Motor neuron (in vitro differentiated cells): ENCODE measurements around the gene ESAM. TPM values are rescaled to one million over a fixed set of nuclear protein-coding genes. Genes with fewer than 3 reads are reported as not detected.

Experiments used
- ATAC-seq, 8 experiments: fragments of 200-7000 bp; cut with Tn5 transposase; replicated peaks in 6 of 8; 2 replicates each; pipeline ENCODE4 v1.8.0; 2021; ENCODE audit warnings: mild to moderate bottlenecking in 8 of 8, moderate library complexity in 8 of 8
- H3K27ac ChIP-seq, 2 donors: fragments of 250-450 bp; sonication (Bioruptor Pico); 2 replicates each; pipeline ENCODE4 v1.9.0; 2021; ENCODE audit warnings: antibody characterized with exemption in 2 of 2, mild to moderate bottlenecking in 2 of 2, moderate library complexity in 1 of 2
- H3K4me1 ChIP-seq, 2 donors: fragments of 250-450 bp; sonication (Bioruptor Pico); replicated peaks in 1 of 2; 2 replicates each; pipeline ENCODE4 v1.6.1; 2021; ENCODE audit warnings: antibody characterized with exemption in 2 of 2, mild to moderate bottlenecking in 2 of 2, moderate library complexity in 1 of 2
- H3K4me3 ChIP-seq, 5 donors: fragments of 250-450 bp; sonication (Bioruptor Pico); 2 replicates each; pipeline ENCODE4 v1.9.0; 2021; ENCODE audit warnings: antibody characterized with exemption in 5 of 5, mild to moderate bottlenecking in 5 of 5, moderate library complexity in 4 of 5
- WGBS, 10 experiments: fragments of 450-650 bp; shearing (Covaris generic); methylation state at CpG; one replicate each; pipeline ENCODE4 v1.0.0; 2022; 5-methylcytosine and 5-hydroxymethylcytosine counted together
- in situ Hi-C, 9 experiments: fragments of 400-800 bp; cut with MboI; loops; one replicate each; pipeline ENCODE4 v1.15.0; 2021; ENCODE audit warnings: low sequenced_read_pairs in 9 of 9, low pct_unique_long_range_greater_than_20kb in 2 of 9; ENCODE audit not compliant: unreplicated experiment in 9 of 9
- total RNA-seq, 8 experiments: library from RNA; unstranded; fragments of 300-600 nt; gene quantifications; 2 replicates each; pipeline versions ENCODE4 v1.2.3 to v1.2.4, GENCODE V29; 2022

The ESAM gene
- total RNA-seq, 8 experiments from 2014 or later, result 0.11 to 9.3 (median 0.67) TPM

DNA sequence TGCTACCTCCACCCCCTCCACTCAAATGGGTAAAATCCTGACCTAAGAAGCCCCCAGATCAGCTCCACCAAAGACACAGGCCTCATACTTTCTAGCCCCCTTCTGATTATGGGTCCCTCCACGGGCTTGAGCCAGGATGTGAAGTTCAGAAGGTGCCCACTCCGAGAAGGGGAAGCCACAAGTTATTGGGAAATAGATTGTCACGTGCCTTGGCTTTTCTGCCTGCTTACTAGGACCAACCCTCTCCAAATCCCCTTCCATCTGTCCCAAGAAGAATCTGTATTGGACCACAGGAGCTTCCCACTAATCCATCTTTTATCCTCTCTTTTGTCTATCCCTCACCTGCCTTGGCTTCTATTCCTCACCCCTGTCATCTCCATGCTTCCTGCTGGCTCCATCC lies 25.4 kb downstream of the ESAM start:
- H3K27ac ChIP-seq, result no peak overlapping the region
- peaks cover 7 to 16% of the 10 kb centered on the region in 2 donors for H3K4me1 ChIP-seq
- ATAC-seq, result no peak
- H3K4me3 ChIP-seq, result no peak overlapping the region
- in situ Hi-C loops, result no loop called here
- WGBS, 10 experiments, result 45 to 83% (median 77%) methylated on average over 1 to 3 of the region's 3 CpGs; no CpG with 5 or more reads in 4 of the 10 experiments

- Histone ChIP-seq H3K4me3 (no peak overlapping the region), H3K27ac (no peak overlapping the region), H3K4me1 (peaks cover 2 to 13% of the 10 kb centered on the region in 2 donors)
- 42 to 100% (median 88%) methylated on average over 1 to 4 of the region's 4 CpGs; no CpG with 5 or more reads in 2 of the 10 experiments for WGBS, 10 experiments
- no peak for ATAC-seq
- in situ Hi-C loops, result no loop called here
Measured at GRCh38 chr11:124732230-124732629, 29.9 kb downstream of the ESAM start.

GRCh38 chr11:124729571-124729970 lies 32.5 kb downstream of the ESAM start:
- Histone ChIP-seq H3K27ac (no peak overlapping the region), H3K4me3 (no peak overlapping the region), H3K4me1 (peaks cover 19 to 31% of the 10 kb centered on the region in 2 donors)
- 20 to 100% (median 92%) methylated on average over 1 to 2 of the region's 4 CpGs; no CpG with 5 or more reads in 3 of the 10 experiments for WGBS, 10 experiments
- in situ Hi-C loops, result no loop called here
- ATAC-seq, result no peak

DNA sequence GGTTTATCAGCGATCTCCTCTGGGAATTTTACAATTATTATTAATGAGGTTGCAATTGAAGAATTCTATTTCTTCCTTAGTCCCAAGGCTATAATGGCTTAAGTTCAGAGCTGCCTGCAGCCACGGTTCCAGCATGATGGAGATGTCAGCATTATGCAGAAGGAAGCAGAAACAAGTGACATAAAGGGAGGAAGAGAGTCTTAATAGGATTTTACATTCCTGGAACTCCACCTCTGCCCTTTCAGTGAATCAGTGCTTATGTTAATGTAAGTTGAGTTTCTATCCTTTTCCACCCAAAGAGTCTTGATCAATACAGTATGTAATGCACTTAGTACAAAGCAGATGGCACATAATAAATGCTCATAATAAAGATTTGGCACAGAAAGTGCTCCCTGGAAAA lies 34.0 kb downstream of the ESAM start:
- WGBS, 10 experiments, result 0 to 65% (median 56%) methylated on average over 1 to 2 of the region's 2 CpGs; no CpG with 5 or more reads in 1 of the 10 experiments

GRCh38 chr11:124727474-124727873 lies 34.6 kb downstream of the ESAM start:
- ATAC-seq, result peak in 4 of 8 experiments; percentile 13 to 61 (median 57)
- Histone ChIP-seq H3K4me1 (peaks cover 27 to 38% of the 10 kb centered on the region in 2 donors), H3K4me3 (no peak overlapping the region), H3K27ac (peak overlapping the region in 1 of 2 donors; percentile 10)
- 7 to 100% (median 64%) methylated on average over 1 to 4 of the region's 4 CpGs; no CpG with 5 or more reads in 2 of the 10 experiments for WGBS, 10 experiments
- in situ Hi-C loops, result no loop called here

More for the DNA sequence above, 34.0 kb downstream of the ESAM start:
- H3K4me1 ChIP-seq, result peaks cover 27 to 38% of the 10 kb centered on the region in 2 donors
- in situ Hi-C loops, result no loop called here
- ATAC-seq, result peak in 3 of 8 experiments; percentile 42 to 80 (median 80)
- H3K27ac ChIP-seq, result peak overlapping the region in 1 of 2 donors; percentile 10
- no peak overlapping the region for H3K4me3 ChIP-seq

DNA sequence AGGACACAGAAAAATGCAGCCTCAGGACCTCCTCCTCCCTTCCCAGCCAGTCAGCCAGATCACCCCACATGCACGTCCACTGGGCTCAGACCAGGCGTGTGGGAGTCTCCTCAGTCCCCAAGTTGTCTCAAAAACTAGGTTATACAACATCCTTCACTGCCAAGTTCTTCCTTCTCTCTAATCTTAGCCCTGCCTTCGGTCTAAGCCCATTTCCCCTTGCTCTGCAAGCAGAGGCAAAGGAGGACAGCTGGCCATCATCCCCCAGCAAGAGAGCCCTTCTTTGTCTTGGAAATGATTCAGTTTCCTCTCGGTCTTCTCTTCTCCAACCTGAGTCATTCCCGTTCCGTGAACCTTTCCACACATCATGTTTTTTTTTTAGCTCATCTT lies 36.4 kb downstream of the ESAM start:
- H3K4me1 ChIP-seq, result peaks cover 33 to 38% of the 10 kb centered on the region in 2 donors
- H3K4me3 ChIP-seq, result no peak overlapping the region
- H3K27ac ChIP-seq, result no peak overlapping the region
- in situ Hi-C loops, result no loop called here
- WGBS, 10 experiments, result 4 to 40% (median 22%) methylated on average over 1 to 4 of the region's 6 CpGs; no CpG with 5 or more reads in 2 of the 10 experiments
- peak in 2 of 8 experiments; percentile 3 to 4 for ATAC-seq

GRCh38 chr11:124724979-124725718 lies 36.9 kb downstream of the ESAM start:
- Histone ChIP-seq H3K27ac (peak overlapping the region in 1 of 2 donors; percentile 28), H3K4me3 (no peak overlapping the region), H3K4me1 (peaks cover 33 to 41% of the 10 kb centered on the region in 2 donors)
- ATAC-seq, result peak in 7 of 8 experiments; percentile 5 to 88 (median 82)
- in situ Hi-C loops, result no loop called here
- WGBS, 10 experiments, result 19 to 34% (median 27%) methylated on average over 2 to 7 of the region's 14 CpGs; no CpG with 5 or more reads in 2 of the 10 experiments

- H3K4me1 ChIP-seq, result peaks cover 45 to 52% of the 10 kb centered on the region in 2 donors
- in situ Hi-C loops, result no loop called here
- no peak overlapping the region for H3K4me3 ChIP-seq
- peak in 1 of 8 experiments; percentile 11 for ATAC-seq
- WGBS, 10 experiments, result 0 to 83% (median 57%) methylated on average over 1 to 4 of the region's 6 CpGs; no CpG with 5 or more reads in 6 of the 10 experiments
- H3K27ac ChIP-seq, result no peak overlapping the region
Measured at GRCh38 chr11:124722176-124722575, 39.9 kb downstream of the ESAM start.

GRCh38 chr11:124719534-124719933 lies 42.6 kb downstream of the ESAM start:
- ATAC-seq, result peak in 2 of 8 experiments; percentile 21 to 52
- in situ Hi-C loops, result no loop called here
- no peak overlapping the region for H3K27ac ChIP-seq
- WGBS, 10 experiments, result 0 to 60% (median 35%) methylated on average over 1 to 2 of the region's 2 CpGs; no CpG with 5 or more reads in 4 of the 10 experiments
- peaks cover 27 to 35% of the 10 kb centered on the region in 2 donors for H3K4me1 ChIP-seq
- no peak overlapping the region for H3K4me3 ChIP-seq

GRCh38 chr11:124718801-124719200 lies 43.3 kb downstream of the ESAM start:
- Histone ChIP-seq H3K27ac (no peak overlapping the region), H3K4me1 (peaks cover 21 to 28% of the 10 kb centered on the region in 2 donors), H3K4me3 (no peak overlapping the region)
- in situ Hi-C loops, result no loop called here
- 13 to 100% (median 52%) methylated on average over 1 to 10 of the region's 14 CpGs; no CpG with 5 or more reads in 3 of the 10 experiments for WGBS, 10 experiments
- ATAC-seq, result peak in 1 of 8 experiments; percentile 9

DNA sequence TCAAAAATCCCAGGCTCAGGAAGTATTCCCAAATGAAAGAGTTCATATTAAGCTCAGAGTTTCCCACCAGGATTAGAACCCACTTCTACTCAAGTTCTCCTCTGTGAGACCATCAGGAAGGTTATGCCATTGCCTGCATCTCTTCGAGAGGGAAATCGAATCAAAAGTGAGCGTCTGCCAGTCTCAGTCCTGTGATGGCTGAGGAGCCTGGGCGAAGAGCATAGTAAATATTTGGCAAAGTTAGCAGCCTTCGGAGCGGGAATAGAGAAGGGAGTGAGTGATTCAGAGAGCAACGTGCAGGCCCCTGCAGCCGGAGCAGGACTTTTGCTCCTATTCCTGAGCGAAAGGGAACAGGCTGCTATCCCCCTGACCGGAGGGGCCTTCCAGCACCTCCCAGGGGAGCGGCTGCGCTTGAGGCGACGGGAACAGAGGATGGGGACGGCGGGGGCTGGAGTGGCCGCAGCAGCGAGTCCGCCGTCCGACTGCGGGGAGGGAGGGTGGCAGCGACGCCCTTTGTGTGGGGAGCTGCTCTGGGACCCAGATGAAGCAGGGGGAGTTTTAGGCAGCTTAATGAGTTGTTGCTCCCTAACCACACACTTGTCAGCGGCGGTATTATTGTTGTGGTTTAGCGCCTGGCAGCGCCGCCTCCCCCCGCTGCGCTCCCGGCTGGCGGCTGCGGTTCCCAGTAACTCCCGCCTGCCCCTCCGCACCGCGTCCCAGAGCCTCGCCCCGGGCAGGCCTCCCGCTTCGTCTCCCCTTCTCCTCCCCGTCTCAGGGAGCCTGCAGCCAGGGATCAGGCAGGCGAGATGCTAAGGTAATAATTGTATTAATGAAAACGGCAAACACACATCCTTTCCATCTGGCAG lies 44.1 kb downstream of the ESAM start:
- ATAC-seq, result peak; percentile 70 to 92 (median 80)
- 0 to 39% (median 8%) methylated on average over 1 to 14 of the region's 45 CpGs; no CpG with 5 or more reads in 2 of the 10 experiments for WGBS, 10 experiments
- peaks cover 21 to 28% of the 10 kb centered on the region in 2 donors for H3K4me1 ChIP-seq
- peak overlapping the region; percentile 16 to 31 (median 22) for H3K4me3 ChIP-seq
- H3K27ac ChIP-seq, result no peak overlapping the region
- in situ Hi-C loops, result no loop called here

DNA sequence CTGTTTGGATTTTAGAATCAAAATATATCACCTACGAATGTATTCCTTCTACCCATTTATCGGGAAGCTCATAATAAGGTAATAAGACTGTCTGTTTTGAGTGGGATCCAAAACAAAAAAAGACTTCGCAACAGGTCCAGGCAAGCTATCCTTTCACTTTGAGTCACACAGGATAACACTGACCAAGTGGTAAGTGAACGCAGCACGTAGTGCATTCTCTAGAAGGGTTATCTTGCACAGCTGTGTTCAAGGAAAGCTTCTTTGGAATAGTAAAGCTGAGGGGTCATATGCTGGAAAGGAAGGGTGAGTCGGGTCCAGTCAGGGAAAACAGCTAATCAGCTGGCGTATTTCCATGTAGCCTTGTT lies 44.7 kb downstream of the ESAM start:
- in situ Hi-C loops, result no loop called here
- no peak overlapping the region for H3K4me3 ChIP-seq
- H3K4me1 ChIP-seq, result peaks cover 21 to 28% of the 10 kb centered on the region in 2 donors
- WGBS, 10 experiments, result 52 to 100% (median 72%) methylated on average over 1 to 6 of the region's 7 CpGs; no CpG with 5 or more reads in 1 of the 10 experiments
- no peak overlapping the region for H3K27ac ChIP-seq
- peak in 1 of 8 experiments; percentile 15 for ATAC-seq
